Pulmonary artery endothelial cell (primary cell): ENCODE measurements around the gene SF3A1. TPM values are rescaled to one million over a fixed set of nuclear protein-coding genes. Genes with fewer than 3 reads are reported as not detected.
A peak's percentile ranks its signal among the peaks of the same experiment; 100 is the strongest.
"Not testable (repeated sequence)": the region's sequence is repeated elsewhere in the genome, so short reads cannot be mapped to it uniquely, and the experiment has no call there.

Experiments used
- DNase-seq: peaks from one replicate; pipeline ENCODE4 v3.0.0-alpha.2; 2011; ENCODE audit warnings: low read depth, low spot score
- total RNA-seq: library from RNA; depleted of rRNA; stranded (reverse); fragments of >200 nt; gene quantifications from 2 replicates; pipeline ENCODE4 v1.2.3, GENCODE V29; 2014

Gene SF3A1
- 18.7 and 29.6 TPM in 2 replicates for total RNA-seq

- peak; percentile 83 for DNase-seq
These were observed at the start of gene SF3A1, which contains the start of gene CCDC157 for GRCh38 chr22:30356449-30357235. SF3A1 (minus strand) TSS chr22:30356894; CDS start chr22:30356792, 102 bp downstream. CCDC157 (plus strand) TSS chr22:30357007; CDS start chr22:30366001, 8,994 bp downstream.

GRCh38 chr22:30406400-30406799 lies 49.7 kb upstream of the SF3A1 start:
- DNase-seq = no peak

DNA sequence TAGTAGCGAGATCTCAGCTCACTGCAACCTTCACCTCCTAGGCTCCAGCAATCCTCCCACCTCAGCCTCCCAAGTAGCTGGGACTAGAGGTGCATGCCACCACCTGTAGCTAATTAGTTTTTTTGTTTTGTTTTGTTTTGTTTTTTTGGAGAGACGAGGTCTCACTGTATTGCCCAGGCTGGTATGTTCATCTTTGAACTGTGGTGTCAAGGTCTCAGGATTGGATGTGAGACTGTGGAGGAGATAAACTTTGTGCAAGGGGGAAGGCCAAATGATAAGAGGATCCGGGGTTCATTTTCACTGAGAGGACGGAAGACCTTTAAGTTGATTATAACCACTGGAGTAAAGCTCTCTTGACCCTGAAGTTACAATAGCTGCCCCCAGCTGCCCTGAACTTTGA lies 49.0 kb upstream of the SF3A1 start:
- DNase-seq = no peak

- DNase-seq = no peak
These were observed 47.6 kb upstream of the SF3A1 start for GRCh38 chr22:30404307-30404706.

DNA sequence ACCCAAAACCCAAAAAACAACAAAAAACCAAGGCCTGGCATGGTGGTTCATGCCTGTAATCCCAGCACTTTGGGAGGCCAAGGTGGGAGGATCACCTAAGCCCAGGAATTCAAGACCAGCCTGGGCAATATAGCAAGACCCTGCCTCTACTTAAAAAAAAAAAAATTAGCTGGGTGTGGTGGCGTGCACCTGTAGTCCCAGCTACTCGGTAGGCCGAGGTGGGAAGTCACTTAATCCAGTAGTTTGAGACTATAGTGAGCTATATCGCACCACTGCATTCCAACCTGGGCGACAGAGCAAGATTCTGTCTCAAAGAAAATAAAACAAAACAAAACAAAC lies 46.0 kb upstream of the SF3A1 start:
- DNase-seq = not testable (repeated sequence)

DNA sequence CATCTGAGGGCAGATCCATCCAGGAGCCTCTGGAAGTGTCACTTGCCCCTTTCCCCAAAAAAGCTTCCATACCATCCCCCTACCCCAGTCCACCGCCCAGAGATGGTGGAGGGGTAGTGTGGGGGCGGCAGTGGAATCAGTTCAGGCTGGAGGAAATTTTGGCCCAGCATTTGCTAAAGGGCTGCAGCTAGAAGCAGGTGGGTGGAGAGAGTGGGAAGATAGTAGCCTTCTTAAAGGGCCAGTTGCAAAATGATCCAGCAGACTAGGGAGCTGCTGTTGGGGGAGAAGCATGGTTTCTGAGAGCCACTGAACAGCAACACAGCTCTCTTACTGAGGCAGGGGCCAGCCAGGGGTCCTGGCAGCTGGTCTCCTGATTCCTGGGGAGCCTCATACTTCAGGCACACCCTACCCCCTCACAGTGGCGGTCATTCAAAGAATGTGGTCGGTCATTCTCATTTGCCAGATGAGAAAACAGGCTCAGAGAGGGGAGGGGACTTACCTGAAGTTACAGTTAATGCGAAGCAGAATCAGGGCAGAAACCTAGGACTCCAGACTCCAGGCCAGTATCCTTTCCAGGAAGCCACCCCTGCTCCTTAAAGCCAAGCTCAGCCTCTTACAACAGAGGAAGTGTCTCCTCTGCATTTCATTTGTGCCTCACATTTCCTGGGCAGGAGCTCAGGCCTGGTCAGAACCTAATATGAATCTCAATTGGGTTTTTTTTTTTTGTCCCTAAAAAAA lies 45.5 kb upstream of the SF3A1 start:
- DNase-seq = no peak

- DNase-seq = not testable (repeated sequence)
These were observed 44.3 kb upstream of the SF3A1 start for GRCh38 chr22:30401024-30401423.

GRCh38 chr22:30400159-30400558 lies 43.5 kb upstream of the SF3A1 start:
- DNase-seq = no peak

DNA sequence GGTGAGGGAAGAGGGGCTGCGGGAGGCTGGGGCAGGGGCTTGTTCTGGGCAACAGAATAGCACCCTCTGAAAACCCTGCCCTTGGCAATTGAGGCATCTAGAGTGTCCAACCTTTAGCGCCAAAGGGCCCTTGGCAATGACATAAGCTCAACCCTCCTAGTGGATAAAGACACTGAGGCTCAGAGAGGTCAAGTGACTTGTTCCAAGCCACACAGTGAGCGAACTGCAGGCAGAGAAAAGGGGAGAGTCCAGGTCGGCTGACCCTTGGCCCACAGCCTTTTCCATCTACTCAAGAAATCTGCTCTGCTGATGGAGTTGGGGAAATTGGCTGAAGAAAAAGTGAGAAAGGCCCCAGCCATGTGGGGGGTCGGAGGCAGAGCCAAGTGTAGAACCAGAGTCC lies 43.0 kb upstream of the SF3A1 start:
- DNase-seq = no peak

DNA sequence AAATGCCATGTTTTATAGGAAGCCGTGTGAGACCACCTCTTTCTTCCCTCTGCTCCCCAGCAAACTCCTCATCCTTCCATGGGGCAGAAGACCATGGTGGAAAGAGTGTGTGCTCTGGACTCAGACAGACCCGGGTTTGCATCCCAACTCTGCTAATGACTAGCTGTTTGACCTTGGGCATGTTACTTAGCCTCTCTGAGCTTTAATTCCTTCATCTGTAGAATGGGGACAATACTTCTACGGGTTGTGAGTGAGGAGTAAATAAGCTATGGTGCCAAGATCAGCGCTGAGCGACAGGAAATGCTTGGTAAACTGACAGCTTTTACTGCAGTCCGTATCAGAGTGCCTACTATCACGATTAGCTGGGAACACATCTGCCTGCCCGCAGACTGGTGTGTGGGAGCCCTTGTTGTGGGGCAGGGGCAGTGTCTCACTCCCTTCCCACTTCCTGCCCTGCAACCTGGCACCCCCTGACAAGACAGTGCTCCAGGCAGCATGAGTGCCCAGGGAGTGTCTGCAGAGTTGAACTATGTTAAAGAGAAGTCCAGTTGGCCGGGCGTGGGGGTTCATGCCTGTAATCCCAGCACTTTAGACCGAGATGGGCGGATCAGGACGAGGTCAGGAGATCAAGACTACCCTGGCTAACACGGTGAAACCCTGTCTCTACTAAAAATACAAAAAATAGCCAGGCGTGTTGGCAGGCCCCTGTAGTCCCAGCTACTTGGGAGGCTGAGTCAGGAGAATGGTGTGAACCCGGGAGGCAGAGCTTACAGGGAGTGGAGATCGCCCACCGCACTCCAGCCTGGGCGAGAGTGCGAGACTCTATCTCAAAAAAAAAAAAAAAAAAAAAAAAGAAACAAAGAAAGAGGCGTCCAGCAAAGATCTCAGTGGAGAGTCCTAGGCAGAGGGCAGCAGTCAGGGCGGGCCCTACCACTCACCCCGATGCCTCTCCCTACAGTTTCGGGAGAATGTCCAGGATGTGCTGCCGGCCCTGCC lies 42.3 kb upstream of the SF3A1 start:
- no peak for DNase-seq

GRCh38 chr22:30397656-30398635 lies 41.3 kb upstream of the SF3A1 start:
- DNase-seq = no peak

DNA sequence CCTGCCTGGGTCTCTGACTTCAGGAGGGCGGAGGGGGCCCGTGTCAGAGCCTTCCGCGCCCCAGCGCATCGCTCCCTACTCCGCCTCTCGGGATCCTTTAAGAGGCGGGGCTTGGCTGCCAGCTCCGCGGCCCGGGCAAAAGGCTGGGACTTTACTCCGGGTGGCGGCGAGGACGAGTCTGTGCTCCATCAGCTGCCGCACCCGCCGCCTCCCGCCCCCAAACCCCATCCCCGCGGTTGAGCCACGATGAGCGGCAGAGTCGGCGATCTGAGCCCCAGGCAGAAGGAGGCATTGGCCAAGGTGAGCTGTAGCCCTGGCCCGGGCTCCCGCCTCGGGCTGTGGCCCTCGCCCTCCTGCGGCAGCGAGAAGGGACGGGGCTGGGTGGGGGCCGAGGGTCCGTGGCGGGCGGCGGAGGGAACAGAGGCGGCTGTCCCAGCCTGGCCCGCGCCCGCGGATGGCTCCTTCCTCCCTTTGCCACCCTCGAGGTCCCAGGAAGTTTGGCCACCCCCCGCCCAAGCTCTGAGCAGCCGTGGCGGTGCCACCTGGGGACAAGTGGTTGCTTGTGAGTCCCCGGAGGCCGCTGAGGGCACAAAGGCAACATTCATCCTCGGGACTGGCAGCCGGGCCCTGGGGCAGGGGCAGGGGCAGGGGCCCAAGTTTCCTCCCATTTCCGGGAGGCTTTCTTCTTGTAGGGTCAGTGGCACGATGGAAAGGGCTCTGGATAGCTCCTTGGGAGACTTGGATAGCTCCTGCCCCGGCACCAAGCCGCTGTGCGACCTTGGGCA lies 40.4 kb upstream of the SF3A1 start, which contains the start of gene SEC14L2:
Gene SEC14L2 (plus strand): TSS at position 148 of the 785 bp plus-strand sequence. CDS start 99 bp downstream, at position 247.
- DNase-seq = no peak

- no peak for DNase-seq
These were observed 37.2 kb upstream of the SF3A1 start for GRCh38 chr22:30393885-30394284.

DNA sequence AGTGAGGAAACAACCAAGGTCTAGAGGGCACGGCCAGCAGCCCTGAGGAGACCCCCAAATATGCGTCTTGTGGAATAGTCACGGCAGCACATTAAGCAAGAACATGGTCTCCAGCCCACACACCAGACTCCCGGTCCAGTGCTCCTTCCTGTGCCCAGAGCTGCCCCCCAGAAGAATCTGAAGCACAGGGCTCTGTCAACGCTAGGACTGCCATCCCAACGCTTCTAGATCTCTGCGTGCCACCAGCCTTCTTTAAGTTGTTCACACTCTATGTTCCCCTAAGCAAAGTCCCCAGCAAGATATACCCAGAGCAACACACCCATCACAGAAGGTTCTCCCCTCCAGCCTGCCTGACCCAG lies 36.6 kb upstream of the SF3A1 start:
- no peak for DNase-seq

DNA sequence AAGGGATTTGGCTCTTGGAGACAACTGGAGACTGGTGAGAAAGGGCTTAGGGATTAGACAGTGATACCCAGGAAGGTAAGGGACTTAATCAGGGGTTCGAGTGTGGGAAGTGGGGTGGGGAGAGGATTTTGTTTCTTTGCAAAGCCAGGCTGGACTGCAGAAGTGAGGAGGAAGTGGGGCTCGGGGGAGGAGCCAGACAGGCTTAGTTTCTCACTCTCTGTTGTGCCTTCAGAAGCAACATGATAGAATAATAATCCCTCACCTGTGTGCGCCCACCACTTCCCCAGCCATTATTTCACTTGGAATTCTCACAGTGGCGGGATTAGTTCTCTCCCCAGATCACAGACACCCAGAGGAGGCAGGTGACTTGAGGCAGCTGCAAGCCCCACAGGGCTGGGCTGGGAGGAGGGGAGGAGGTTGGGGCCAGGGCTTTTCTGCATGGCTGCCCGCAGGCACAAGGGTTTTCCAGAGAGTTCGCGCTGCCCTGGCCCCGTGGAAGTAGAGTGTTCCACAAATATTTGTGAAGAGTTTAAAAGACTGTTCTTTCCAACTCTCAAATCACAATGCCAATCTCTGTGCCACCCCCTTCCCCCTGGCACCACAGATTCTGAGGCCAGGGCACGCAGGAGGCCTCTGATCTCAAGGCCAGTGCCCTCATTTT lies 36.1 kb upstream of the SF3A1 start:
- no peak for DNase-seq

DNA sequence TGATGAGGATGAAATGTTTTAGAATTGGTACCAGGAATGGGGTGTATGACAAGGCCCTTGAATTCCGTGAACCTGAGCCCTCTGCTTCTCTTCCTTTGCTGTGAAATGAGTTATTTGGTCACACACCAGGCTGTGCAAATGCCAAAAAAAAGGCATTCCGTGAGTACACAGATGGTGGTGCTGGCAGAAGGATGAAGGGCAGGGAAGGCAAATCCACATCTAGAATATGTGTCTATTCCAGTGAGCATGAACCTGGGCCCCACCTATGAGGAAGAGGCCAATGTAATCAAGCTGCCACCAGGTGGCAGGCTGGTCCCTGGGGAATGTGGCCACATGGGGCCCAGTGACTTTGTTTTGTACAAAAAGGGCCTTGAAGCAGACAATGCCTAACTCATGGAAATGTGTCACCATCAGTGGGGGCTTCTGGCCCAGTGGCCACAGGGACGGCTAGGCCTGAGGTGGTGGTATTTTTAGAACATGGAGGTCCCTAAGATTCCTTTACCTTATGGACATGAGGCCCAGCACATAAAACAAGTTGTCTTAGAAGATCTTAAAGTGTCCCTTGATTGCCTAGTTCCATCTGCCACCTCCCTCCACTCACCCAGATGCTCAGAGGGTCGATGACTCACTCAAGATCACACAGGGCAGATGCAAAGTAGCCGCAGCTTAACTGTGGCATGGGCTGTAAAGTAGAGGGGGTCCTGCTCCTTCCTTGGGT lies 34.4 kb upstream of the SF3A1 start:
- peak; percentile 60 for DNase-seq

- no peak for DNase-seq
These were observed 30.5 kb upstream of the SF3A1 start, which contains the start of gene RNF215 for GRCh38 chr22:30386960-30387827. RNF215 (minus strand) TSS chr22:30387411; CDS start chr22:30387313, 98 bp downstream.
